HPDE6-E6E7 (cell line): ENCODE data around the gene SLC4A7.
"Not testable (repeated sequence)": the region's sequence is repeated elsewhere in the genome, so short reads cannot be mapped to it uniquely, and the experiment has no call there.

Experiments used
- DNase-seq: peaks from one replicate; pipeline ENCODE4 v3.0.0; 2011; ENCODE audit warnings: missing footprints; ENCODE audit errors: extremely low spot score

SLC4A7 gene

GRCh38 chr3:27484015-27484844 is at the start of gene SLC4A7:
TSS of gene SLC4A7 (minus strand) at chr3:27484384. CDS start at chr3:27484126, 258 bp downstream.
- peak; percentile 54 for DNase-seq

DNA sequence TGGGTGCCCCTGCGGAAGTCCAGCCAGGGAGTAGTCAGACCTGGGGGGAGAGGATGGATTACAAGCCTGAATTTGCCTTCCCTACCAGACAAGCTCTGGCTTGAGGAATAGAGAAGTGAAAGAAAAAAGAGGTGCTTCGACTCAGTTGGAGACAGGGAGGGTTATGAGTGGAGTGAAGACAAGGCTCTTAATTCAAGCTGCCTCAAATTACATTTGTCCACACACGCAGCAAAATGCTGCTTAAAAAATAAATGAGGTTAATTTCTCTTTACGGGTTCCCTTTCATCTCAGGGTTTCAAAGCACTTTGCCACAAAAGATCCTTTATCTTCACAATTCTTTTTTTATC is 49.0 kb upstream of the SLC4A7 start:
- DNase-seq, result no peak

DNA sequence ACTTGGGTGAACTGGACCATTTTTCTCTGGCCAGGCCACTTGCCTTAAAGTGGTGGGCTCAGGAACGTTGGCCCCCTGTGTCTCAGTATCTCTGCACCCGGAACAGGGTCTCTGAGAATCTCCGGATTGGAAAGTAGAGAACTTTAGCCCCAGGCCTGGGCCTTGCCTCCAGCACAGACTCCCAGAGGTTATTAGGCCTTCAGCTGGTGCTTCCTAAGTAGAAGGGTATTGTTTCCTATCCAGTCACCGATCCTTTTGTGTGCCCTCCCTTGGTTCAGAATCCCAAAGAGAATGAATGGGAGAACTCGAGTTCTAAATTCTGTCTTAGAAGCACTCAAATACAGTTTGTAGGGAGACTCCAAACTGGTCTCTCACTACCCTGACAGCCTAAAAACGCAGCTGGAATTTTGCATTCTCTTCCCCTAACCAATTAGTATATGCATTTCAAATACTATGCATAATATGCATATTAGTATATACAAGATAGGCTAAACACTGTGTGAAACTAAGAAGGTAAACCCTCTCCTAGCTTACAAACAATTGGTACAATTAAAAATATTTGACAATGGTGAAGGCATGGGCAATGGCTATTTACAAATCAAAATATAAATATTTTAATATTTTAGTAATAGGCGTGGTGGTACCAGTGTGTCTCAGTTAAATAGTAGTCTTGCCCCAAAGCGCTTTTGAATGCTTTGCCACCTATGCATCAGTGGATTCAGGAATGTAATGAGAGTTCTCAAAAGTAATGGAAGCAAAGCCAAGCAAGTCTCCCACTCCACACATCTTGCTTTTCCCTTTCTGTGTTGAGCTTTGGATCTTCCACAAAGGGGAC is 48.5 kb upstream of the SLC4A7 start:
- DNase-seq, result no peak

- DNase-seq, result not testable (repeated sequence)
These were observed 47.1 kb upstream of the SLC4A7 start for GRCh38 chr3:27531193-27531751.

- DNase-seq, result no peak
These were observed 44.6 kb upstream of the SLC4A7 start for GRCh38 chr3:27528791-27529190.

DNA sequence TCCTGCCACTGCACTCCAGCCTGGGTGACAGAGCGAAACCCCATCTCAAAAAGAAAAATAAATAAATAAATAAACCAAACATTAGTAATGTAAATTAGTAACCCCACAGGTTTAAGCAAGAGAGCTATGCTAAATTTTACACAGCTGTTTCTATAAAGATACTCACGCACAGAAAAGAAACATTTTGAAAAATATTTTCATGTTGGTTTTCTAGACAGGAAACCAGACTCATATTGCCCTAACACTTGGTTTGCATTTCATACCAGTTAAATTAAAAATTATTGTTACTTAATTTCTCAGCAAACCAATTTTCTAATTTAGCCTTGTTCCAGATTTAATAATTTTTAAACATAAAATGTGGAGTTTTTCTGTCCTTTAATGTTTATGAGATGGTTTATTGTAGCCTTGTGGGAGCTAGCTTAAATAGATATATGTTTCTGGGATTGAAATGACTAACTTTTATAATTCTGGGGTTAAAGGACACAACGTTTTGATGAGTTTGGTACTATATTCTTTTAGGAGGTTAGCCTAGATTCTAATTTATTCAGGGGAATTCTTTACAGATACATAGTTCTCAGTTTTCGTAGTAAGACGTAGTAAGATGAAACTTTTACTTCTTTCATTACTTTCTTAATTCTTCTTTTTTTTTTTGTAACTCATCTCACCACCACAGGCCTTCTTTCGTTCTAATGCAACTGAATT is 42.6 kb upstream of the SLC4A7 start:
- no peak for DNase-seq

- no peak for DNase-seq
These were observed 37.7 kb upstream of the SLC4A7 start for GRCh38 chr3:27521872-27522265.

- peak; percentile 27 for DNase-seq
These were observed 37.1 kb upstream of the SLC4A7 start for GRCh38 chr3:27521179-27521871.

- DNase-seq, result no peak
These were observed 27.7 kb upstream of the SLC4A7 start for GRCh38 chr3:27511724-27512422.

- no peak for DNase-seq
These were observed 25.2 kb upstream of the SLC4A7 start for GRCh38 chr3:27509376-27509775.

DNA sequence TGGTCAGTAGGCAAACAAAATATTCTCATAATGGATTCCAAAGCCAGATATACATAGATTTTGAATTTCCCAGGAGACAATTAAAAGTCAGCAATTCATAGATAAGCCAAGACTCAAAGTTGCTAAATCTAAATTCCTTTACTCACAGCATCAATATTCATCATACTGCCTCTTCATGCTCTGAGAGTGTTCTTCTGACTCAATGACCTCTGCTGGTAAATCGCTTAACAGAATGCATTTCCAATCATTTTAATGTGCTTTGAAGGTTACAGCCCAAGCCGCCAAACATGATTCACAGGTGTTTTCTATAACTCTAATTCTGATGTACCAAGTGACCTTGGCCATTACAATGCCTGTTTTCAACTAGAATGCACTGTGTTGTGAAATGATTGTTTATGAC is 24.2 kb upstream of the SLC4A7 start:
- no peak for DNase-seq

DNA sequence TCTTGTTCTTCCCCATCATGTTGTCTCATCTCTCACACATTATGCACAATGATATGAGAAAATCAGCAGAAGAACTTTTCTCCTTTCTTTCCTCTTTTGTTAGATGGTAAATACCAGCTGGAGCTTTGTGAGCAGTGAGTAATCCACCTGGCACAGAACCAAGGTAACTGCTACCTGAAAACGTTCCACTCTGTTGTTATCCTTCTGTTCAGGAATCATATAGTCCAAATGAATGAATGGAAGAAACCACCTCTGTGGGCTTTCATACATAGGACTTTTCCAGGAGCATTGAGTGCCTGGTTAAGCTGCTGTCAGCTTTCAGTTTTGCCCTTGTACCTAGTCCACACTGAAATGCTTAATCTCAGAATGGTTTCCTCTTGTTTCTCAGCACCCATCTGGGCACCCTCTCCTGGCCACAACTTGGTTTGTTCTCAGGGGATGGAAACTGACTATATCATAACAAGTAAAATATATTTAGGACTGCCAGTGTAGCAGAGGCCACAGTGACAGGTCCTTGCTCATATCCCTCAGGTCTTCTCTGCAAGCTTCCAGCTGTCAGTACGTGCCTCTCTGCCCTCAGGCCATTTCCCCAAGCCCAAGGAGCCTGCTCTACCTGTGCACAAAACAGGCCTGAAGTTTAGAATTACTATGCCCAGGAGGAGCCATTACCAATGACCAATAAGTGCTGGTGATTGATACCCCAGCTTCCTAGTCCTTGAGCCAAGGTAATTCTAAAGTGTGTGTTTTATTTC is 23.5 kb upstream of the SLC4A7 start:
- DNase-seq, result no peak

DNA sequence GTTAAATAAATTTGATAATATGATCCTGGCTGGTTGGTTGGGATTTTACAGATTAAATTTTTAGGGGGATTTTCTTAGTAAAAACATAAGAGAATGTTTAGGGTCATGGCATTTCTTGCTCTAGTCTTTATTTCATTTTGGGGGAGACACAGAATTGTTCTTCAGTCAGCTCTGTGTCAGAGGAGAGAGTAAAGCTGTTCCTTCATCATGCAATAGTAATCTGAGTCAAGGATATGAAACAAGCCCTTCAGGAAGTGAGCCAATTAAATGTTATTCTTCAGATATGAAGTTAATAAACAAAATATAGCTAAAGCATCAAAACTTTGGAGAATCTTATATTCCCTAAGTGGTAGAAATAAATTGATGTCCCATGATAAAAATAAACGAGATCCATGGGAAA is 22.9 kb upstream of the SLC4A7 start:
- no peak for DNase-seq

DNA sequence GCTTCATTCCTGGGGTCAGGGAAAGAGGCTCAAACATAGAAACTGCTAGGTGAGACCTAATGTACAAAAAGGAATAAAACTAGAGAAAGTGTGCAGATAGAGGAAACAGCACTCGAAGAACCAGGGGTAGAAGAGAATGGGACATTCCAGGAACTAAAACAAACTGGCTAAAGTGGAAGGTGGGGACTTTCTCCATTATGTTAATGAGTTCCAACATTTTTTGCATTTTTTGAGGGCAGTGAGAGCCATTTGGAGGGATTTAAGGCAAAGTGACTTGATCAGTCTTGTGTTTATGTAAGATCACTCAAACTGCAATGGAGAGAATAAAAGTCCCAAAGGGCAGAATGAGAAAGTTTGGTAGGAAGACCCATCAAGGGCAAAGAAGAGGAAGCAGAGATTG is 20.6 kb upstream of the SLC4A7 start:
- no peak for DNase-seq

DNA sequence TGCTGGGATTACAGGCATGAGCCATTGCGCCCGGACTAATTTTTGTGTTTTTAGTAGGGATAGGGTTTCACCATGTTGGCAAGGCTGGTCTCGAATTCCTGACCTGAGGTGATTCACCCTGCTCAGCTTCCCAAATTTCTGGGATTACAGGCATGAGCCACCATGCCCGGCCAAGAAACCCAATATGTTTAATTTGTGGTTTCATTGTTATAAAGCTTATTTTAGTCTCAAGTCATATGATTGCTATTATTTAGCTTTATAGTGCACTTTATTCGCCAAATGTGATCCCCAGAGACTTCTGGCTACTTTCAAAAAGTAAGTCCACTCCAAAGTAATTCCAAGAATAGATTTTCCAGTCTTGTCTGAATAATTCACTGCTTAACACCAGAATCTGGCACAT is 19.3 kb upstream of the SLC4A7 start:
- no peak for DNase-seq

GRCh38 chr3:27501759-27502158 is 17.6 kb upstream of the SLC4A7 start:
- DNase-seq, result no peak

- DNase-seq, result no peak
These were observed 16.8 kb upstream of the SLC4A7 start for GRCh38 chr3:27500986-27501385.

DNA sequence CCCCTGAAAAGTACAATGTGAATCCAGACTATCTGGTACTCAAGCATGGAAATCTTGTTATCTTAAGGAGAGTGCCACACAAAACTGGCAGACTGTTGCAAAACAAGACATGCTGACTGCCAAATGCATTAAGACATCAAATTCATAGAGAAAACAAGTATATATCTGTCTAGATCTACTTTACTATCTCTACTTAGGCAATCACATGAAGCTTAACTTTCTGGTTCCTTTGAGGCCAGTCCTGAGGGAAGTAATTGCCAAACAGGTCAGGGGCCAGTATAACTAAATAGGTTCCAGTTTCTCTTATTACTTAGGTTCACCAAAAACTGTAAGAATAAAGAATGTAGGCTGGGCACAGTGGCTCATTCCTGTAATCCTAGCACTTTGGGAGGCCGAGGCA is 15.9 kb upstream of the SLC4A7 start:
- DNase-seq, result no peak

GRCh38 chr3:27494784-27495183 is 10.6 kb upstream of the SLC4A7 start:
- no peak for DNase-seq

DNA sequence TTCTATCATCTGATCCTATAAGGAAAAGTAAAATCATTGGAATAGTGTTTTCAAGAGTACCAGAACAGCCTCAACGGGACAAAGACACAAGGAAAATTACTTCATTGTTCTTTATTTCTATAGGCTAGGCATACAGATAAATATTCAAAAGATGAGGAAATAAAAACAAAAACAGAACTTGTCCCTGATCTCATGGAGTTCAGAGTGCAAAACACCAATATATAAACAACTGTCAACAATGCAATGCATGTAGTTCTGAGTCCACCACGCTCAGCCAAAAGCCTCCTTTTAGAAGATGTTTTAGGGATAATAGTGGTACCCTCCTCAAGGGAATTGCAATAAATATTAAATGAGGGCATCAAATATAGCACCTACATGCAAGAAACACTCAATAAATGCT is 4.6 kb upstream of the SLC4A7 start:
- DNase-seq, result no peak
